Lower leg skin (tissue), 4 donors: ENCODE results near the gene PVALB. TPM values are rescaled to one million over a fixed set of nuclear protein-coding genes. Genes with fewer than 3 reads are reported as not detected.

ENCODE experiments used
- DNase-seq, 2 donors: peaks; one replicate each; pipeline ENCODE4 v3.0.0-alpha.2; 2019; ENCODE audit warnings: low spot score in 2 of 2
- H3K4me3 ChIP-seq: fragments of 200-600 bp; sonication (generic); 2 replicates; pipeline ENCODE4 v1.5.1; 2017; ENCODE audit warnings: mild to moderate bottlenecking, low read depth; ENCODE audit not compliant: poor library complexity, severe bottlenecking
- POLR2A ChIP-seq, 2 donors: fragments of 450-650 bp; IDR thresholded peaks; one replicate each; pipeline ENCODE4 v1.6.1; 2016 to 2017; ENCODE audit warnings: antibody characterized with exemption in 2 of 2, mild to moderate bottlenecking in 1 of 2, moderate library complexity in 1 of 2
- WGBS, 2 donors: methylation state at CpG; one replicate each; pipeline ENCODE4 v1.1.5; 2018; 5-methylcytosine and 5-hydroxymethylcytosine counted together
- intact Hi-C: fragments of 100-400 bp; cut with DNase I; formaldehyde crosslinking; loops from one replicate; pipeline ENCODE4 v1.15.0; 2023; ENCODE audit warnings: low total_unique reads
- total RNA-seq, 4 donors: library from RNA; depleted of rRNA; stranded (reverse); fragments of >200 nt; gene quantifications; one replicate each; pipeline ENCODE4 v1.1.0, GENCODE V29; 2016
- TF ChIP-seq, protein P1 (sequence below), 3 donors: fragments of 450-650 bp; IDR thresholded peaks; one replicate each; pipeline ENCODE4 v1.5.1; 2016; ENCODE audit warnings: antibody characterized with exemption in 3 of 3, mild to moderate bottlenecking in 3 of 3, moderate library complexity in 2 of 3

PVALB gene
- total RNA-seq, 4 donors from 2014 or later: not detected

DNA sequence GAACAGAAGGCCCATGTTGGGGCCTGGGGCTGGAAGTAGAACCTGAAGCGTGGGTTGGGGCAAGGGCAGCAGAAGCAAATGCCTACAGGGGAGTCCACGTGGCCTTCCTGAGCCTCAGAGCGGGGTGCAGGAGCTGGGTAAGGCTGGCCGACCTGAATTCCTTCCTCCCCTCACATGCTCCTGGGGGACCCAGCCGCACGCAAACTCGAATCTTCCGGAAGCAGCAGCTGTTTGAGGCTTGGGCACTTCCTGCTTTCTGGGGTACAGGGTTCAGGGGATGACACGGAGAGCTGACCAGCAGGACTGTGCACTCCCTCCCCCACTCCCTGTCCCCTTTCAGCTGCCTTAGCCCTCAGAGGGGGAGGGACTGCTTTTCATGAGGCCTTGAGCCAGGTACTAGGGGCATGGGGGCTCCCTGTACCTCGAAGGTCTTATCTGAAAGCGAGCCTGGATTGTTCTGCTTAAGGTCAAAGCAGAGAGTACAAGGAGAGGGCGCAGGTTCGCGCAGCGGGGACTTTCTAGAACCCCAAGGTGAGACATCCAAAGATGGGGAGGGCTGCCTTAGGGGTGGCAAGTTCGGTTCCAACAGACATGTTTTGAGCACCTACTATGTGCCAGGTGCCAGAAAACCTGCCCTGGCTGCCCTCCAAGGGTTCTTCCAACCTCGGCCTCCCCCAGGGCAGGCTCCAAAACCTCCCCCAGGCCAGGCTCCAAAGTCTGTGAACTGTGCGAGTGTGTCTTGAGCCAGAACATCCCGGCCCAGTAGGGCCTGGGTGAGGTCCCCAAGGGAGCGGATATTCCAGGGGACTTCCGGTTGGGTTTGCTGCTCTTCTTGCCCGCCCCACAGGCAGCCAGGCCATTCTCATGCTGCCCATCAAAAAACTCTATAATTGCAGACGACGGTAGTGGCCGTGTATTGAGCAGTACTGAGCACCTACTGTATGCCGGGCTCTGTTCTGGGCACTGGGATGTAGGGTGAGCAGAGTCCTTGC, 45.7 kb upstream of the PVALB start:
- intact Hi-C loops: no loop called here
- peak; percentile 50 to 84 for DNase-seq
- TF ChIP-seq, protein P1, sequence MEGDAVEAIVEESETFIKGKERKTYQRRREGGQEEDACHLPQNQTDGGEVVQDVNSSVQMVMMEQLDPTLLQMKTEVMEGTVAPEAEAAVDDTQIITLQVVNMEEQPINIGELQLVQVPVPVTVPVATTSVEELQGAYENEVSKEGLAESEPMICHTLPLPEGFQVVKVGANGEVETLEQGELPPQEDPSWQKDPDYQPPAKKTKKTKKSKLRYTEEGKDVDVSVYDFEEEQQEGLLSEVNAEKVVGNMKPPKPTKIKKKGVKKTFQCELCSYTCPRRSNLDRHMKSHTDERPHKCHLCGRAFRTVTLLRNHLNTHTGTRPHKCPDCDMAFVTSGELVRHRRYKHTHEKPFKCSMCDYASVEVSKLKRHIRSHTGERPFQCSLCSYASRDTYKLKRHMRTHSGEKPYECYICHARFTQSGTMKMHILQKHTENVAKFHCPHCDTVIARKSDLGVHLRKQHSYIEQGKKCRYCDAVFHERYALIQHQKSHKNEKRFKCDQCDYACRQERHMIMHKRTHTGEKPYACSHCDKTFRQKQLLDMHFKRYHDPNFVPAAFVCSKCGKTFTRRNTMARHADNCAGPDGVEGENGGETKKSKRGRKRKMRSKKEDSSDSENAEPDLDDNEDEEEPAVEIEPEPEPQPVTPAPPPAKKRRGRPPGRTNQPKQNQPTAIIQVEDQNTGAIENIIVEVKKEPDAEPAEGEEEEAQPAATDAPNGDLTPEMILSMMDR (IDR thresholded peaks at IDR 0.05): no peak
- TF ChIP-seq POLR2A (IDR thresholded peaks at IDR 0.05): no peak
- H3K4me3 ChIP-seq: no peak overlapping the region
- WGBS, 2 donors: 82% methylated on average over 24 to 25 of the region's 26 CpGs

DNA sequence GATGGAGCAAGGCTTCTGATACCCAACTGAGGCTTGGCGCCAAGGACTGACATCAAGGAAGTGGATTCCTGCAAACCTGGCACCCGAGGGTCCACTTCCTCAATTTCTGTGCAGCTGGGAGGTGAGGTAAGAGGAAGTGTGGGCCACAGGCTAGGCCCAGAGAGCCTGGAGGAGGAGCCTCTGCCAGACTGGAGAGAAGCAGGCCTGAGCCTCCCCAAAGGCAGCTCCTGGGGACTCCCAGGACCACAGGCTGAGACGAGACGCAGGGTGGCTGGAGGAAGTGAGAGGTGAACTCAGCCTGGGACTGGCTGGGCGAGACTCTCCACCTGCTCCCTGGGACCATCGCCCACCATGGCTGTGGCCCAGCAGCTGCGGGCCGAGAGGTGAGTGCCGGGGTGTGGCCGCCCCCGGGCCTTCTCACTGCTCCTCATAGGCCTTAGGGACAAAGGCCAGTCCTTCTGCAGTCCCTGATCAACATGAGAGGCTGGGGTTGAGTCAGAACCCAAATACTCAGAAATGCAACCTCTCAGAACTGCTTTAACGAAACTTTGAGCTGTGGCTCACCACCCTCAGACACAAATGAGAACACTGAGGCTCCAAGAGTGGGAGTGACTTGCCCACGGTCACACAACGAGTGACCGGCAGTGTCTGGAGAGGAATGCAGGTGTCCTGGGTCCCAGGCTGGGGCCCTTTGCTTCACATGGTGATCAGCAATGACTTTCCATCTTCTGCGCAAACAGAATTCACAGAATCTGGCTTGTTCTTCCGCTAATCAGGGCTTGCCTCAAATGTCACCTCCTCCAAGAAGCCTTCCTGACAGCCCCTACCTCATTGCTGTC, 44.2 kb upstream of the PVALB start, which contains the start of gene NCF4:
Gene NCF4 (plus strand): TSS at position 186 of the 839 bp plus-strand sequence. CDS start 166 bp downstream, at position 352.
- 59 to 66% methylated on average over 11 to 16 of the region's 17 CpGs for WGBS, 2 donors
- peak; percentile 66 to 92 for DNase-seq
- TF ChIP-seq POLR2A (IDR thresholded peaks at IDR 0.05): no peak
- TF ChIP-seq, protein P1 (IDR thresholded peaks at IDR 0.05): no peak
- intact Hi-C loops: no loop called here
- no peak within 1 kb of the TSS for H3K4me3 ChIP-seq

DNA sequence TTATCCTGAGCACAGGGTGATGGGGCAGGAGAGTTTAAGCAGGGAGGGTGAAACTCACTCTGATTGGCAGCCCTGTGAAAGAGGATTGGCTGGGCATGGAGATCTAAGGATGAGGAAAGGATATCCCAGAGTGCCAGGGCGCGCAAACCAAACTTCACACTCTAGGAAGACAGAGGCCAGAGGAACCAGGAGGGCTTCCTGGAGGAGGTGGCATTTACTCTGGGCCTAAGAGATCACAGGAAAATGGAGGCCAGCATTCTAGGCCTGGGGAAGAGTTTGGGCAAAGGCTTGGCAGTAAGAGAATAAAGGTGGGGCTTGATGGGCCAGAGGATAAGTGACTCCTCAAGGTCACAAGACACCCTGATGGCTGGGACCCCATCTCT, 43.6 kb upstream of the PVALB start:
- no peak overlapping the region for H3K4me3 ChIP-seq
- WGBS, 2 donors: 97 to 98% methylated on average over 2 of the region's 2 CpGs
- intact Hi-C loops: no loop called here
- no peak for DNase-seq
- TF ChIP-seq POLR2A (IDR thresholded peaks at IDR 0.05): no peak
- TF ChIP-seq, protein P1 (IDR thresholded peaks at IDR 0.05): no peak

DNA sequence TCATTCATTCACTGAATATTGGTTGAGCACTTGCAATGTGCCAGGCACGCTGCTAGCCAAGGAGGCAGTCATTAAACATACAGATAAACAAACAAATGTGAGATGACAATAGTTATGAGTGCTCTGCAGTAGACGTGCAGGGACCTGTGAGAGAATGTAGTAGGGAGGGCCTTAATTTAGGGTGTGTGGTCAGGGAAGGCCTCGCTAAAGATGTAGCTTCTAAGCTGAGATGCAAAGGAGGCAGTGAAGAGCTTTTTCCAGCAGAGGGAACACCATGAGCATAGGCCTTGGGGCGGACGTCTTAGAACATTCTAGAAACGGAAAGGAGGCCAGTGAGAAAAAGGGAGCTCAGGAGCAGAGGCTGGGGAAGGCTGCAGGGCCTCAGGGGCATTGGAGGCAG, 43.2 kb upstream of the PVALB start:
- H3K4me3 ChIP-seq: no peak overlapping the region
- TF ChIP-seq, protein P1 (IDR thresholded peaks at IDR 0.05): no peak
- TF ChIP-seq POLR2A (IDR thresholded peaks at IDR 0.05): no peak
- DNase-seq: peak in 1 of 2 donors; percentile 27
- 39 to 48% methylated on average over 6 of the region's 6 CpGs for WGBS, 2 donors
- intact Hi-C loops: no loop called here

DNA sequence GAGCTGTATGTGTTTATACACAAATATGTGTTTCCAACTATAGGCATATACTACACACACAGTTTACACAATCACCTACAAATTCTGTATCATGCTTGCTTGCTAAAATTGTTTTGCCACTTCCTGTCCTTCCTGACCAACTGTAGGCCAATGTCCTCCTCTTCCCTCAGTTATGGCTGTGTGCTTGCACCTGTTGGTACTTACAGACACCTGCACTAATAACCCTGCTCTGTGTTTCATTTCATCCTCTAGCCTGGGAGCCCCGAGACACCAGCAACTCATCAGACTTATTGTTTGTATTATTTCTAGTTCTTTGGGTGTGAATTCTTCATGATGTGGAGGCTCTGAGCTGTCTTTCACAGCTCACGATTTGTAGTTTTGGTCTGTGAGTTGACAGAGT, 42.1 kb upstream of the PVALB start:
- DNase-seq: no peak
- 90 to 95% methylated on average over 2 of the region's 2 CpGs for WGBS, 2 donors
- no peak overlapping the region for H3K4me3 ChIP-seq
- intact Hi-C loops: loop anchor here (5.0 kb wide), 2 partner anchors 77 to 123 kb away; no protein-coding TSS in a partner anchor
- TF ChIP-seq POLR2A (IDR thresholded peaks at IDR 0.05): no peak
- TF ChIP-seq, protein P1 (IDR thresholded peaks at IDR 0.05): no peak
